NCI-H1105 (cell line): ENCODE data around the gene OPN4.

Source experiments
- DNase-seq: peaks from one replicate; lab custom pipeline; 2025; lab: John Stamatoyannopoulos, UW

OPN4 gene

DNA sequence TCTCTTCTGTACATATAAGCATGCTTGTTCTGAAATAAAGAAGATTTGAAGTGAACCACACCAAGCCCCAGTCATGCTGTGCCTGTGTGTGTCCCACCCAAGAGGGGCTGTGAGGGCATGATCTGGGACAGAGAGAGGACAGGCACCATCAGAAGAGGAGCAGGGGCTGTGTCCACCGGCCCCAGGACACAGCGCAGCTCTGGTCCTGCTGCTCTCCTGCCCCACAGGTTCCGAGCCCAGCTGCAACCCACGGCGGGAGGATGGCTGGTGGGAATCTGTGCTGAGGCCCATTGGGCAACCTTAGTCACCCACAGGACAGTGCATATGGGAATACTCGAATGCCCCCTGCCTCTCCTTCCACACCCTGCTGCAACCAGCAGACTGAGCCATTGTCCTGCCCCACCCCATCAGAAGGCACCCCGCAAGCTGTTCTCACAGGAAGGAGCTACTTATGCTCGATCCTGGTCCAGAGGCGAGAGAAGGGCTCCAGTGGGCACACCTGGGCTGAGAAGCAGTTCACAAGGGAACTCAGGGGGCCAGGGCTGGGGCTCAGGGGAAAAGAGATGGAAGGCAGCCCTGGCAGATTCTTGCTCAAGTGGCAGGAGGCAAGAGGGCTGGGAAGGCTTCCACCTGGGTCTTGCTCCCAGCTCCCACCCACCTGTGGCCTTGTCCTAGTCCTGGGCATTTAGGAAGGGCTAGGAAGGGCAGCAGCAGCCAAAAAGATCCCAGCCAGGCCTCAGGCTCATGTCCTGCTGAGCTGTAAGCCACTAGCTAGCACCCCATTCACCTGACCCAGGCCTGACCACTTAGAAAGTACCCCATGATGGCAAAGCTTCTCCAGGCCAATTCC is 45.9 kb downstream of the OPN4 start:
- no peak for DNase-seq

GRCh38 chr10:86700851-86701617 is 46.7 kb downstream of the OPN4 start:
- DNase-seq = no peak

- DNase-seq = no peak
Measured at GRCh38 chr10:86703176-86703575, 48.8 kb downstream of the OPN4 start.

- no peak for DNase-seq
Measured at GRCh38 chr10:86705139-86705538, 50.8 kb downstream of the OPN4 start.

GRCh38 chr10:86705905-86706304 is 51.6 kb downstream of the OPN4 start:
- no peak for DNase-seq

- DNase-seq = no peak
Measured at GRCh38 chr10:86706401-86706841, 52.1 kb downstream of the OPN4 start.

- DNase-seq = no peak
Measured at GRCh38 chr10:86706977-86707376, 52.6 kb downstream of the OPN4 start.

- DNase-seq = no peak
Measured at GRCh38 chr10:86707505-86707904, 53.2 kb downstream of the OPN4 start.

DNA sequence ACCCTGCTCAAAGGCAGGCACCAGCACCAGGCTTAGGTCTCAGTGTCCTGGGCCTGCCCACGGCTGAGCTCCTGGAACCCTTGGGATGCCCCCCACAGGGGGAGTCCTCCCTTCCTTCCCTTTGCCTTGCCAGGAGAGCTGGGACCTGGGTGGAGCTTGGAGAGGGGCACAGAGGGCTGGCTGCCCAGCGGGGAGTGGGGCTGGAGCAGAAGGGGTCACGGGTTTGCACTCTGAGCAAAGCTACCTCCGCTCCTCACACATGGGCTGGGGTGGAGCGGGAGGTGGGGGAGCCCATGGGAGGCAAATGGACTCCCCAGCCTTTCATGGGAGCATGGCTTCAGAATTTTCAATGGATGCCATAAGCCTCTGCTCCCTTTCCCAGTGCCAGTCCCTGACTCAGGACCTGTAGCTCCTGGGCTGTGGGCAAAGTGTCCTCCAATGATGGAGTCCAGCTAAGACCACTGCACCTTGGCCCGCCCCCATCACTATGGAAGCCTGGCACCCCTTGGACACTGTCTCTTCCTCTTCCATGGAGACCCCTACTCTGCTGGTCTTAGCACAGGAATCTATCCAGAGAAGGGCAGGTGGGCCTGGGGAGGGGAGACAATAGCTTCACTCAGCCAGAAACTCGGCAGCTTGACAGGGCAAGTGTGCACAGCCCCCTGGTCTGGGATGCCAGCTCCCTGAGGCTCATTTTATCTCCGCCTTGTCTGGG is 53.9 kb downstream of the OPN4 start:
- DNase-seq = no peak

DNA sequence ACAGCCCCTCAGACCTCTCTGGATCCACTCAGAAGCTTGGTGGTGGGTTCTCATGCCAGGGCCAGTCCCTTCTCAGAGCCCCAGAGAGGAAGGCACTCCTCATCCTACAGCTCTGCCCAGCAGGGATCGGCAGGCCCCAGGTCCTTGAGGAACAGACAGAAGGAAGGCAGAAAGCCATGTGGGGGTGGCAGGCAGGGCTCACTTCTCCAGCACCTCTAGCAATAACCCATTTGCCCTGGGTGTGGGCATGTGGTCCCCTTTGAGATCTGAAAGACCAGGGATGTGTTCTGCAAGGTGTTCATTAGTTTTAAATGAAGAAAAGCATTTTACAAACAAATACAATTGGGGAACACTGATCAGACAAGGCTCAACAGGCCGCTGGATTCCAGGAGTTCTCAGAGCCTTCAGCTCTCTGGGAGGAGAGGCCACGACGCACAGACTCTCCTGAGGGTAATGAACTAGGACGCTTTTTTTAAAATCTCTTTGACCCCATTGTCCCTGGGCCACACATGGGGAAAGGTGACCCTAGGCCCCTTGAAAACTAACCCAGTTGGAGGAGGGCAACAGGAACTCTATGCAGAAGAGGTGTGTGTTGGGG is 54.5 kb downstream of the OPN4 start:
- no peak for DNase-seq

DNA sequence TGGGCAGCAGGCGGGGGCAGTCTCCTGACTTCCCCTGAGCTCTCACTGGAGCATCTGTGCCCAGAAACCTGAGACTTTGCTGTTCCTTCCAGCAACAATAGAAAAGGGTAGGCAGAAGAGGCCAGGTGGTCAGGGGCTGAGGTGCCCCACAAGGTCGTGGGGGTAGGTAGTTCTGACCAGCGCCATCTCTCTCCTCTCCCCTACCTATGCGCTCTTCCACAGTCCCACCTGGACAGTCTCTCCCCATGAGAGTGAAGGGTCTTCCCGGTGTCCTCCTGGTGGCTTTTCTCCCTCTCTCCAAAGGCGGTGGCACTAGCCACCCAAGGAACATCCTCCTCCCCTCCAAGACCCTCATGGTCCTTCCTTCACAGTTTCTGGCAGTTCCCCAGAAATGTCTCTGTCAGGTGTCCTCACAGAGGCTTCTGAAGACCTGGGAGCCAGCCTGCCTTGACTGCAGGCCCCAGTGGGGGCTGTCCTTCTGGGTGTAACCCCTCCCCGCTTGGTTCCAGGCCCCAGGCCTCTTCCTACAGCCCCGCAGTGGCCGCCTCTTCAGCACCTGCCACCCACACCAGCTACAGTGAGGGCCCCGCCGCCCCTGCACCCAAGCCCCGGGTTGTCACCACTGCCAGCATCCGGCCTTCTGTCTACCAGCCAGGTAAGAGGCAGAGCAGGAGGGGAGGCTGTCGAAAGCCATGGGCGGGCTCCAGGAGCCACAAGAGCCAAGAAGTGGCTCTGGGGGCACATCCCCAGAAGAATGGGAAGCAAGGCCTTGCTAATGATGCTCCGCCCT is 55.2 kb downstream of the OPN4 start:
- DNase-seq = no peak

- peak; percentile 72 for DNase-seq
Measured at GRCh38 chr10:86710987-86711512, 56.7 kb downstream of the OPN4 start.

GRCh38 chr10:86711513-86712316 is 57.4 kb downstream of the OPN4 start:
- no peak for DNase-seq

DNA sequence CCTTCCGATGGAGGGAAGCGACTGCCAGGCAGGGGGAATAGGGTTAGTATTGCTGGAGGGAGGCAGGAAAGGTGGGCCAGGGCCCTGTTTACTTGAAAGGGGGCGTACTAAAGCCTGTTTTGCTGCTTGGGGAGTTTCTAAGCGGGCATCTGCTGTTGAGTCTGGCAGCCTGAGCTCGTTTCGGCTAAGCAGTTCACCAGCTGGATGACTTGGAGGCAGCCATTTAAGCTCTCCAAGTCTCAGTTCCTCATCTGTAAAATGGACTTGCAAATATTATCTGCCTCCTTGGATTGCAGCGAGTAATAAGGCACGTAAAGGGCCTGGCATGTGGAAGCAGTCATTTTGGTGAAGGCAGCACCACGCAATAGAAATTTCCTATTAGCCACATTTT is 58.0 kb downstream of the OPN4 start:
- DNase-seq = no peak

GRCh38 chr10:86715156-86715795 is 60.9 kb downstream of the OPN4 start:
- DNase-seq = no peak

- no peak for DNase-seq
Measured at GRCh38 chr10:86715836-86716235, 61.5 kb downstream of the OPN4 start.
